RWPE1 (cell line): ENCODE measurements around the gene CALN1.

Source experiments
- CTCF ChIA-PET: fragments of 350-600 bp; sonication (Branson Sonifier 250); formaldehyde crosslinking; extraction: SDS; loops from one replicate; lab custom pipeline; 2021; lab: Yijun Ruan, JAX
- POLR2A ChIA-PET: fragments of 400-600 bp; formaldehyde crosslinking; extraction: SDS; loops from one replicate; lab custom pipeline; 2020; ENCODE audit warnings: antibody characterized with exemption; ENCODE audit not compliant: low non-redundant PET; lab: Yijun Ruan, JAX
- DNase-seq: peaks from one replicate; pipeline ENCODE4 v3.0.0; 2012; ENCODE audit warnings: low spot score
- H3K27ac ChIP-seq: fragments of 450-650 bp; 2 replicates; pipeline ENCODE4 v1.5.1; 2017
- CTCF ChIP-seq: fragments of 450-650 bp; conservative IDR thresholded peaks from 2 replicates; pipeline ENCODE4 v1.5.1; 2017; ENCODE audit warnings: low read depth, mild to moderate bottlenecking

The CALN1 gene

GRCh38 chr7:71784781-71785180 lies 627.4 kb downstream of the CALN1 start:
- no peak for TF ChIP-seq CTCF
- CTCF ChIA-PET = no interaction called here
- POLR2A ChIA-PET = no interaction called here
- H3K27ac ChIP-seq = no peak overlapping the region
- no peak for DNase-seq

- no peak for DNase-seq
- CTCF ChIA-PET = interaction anchor here (0.7 kb wide), 1 partner anchor 13 kb away, joined by 3 read pairs; no protein-coding TSS in a partner anchor
- POLR2A ChIA-PET = no interaction called here
- TF ChIP-seq CTCF = no peak
- H3K27ac ChIP-seq = no peak overlapping the region
Measured at GRCh38 chr7:71784180-71784579, 628.0 kb downstream of the CALN1 start.

- no peak for TF ChIP-seq CTCF
- CTCF ChIA-PET = interaction anchor here (0.7 kb wide), 1 partner anchor 13 kb away, joined by 3 read pairs; no protein-coding TSS in a partner anchor
- POLR2A ChIA-PET = no interaction called here
- H3K27ac ChIP-seq = no peak overlapping the region
- DNase-seq = no peak
Measured at GRCh38 chr7:71783779-71784178, 628.4 kb downstream of the CALN1 start.

- ChIA-PET CTCF (no interaction called here), POLR2A (no interaction called here)
- DNase-seq = no peak
- no peak for TF ChIP-seq CTCF
- H3K27ac ChIP-seq = no peak overlapping the region
Measured at GRCh38 chr7:71782051-71782450, 630.1 kb downstream of the CALN1 start.

GRCh38 chr7:71780282-71780681 lies 631.9 kb downstream of the CALN1 start:
- ChIA-PET POLR2A (interaction anchor here (0.6 kb wide), 1 partner anchor 440 kb away, joined by 3 read pairs; no protein-coding TSS in a partner anchor), CTCF (interaction anchor here (0.6 kb wide), 2 partner anchors 951 to 1164 kb away, joined by 3 read pairs; no protein-coding TSS in a partner anchor)
- no peak for DNase-seq
- H3K27ac ChIP-seq = no peak overlapping the region
- no peak for TF ChIP-seq CTCF

- no peak for TF ChIP-seq CTCF
- H3K27ac ChIP-seq = no peak overlapping the region
- CTCF ChIA-PET = no interaction called here
- no peak for DNase-seq
- POLR2A ChIA-PET = no interaction called here
Measured at GRCh38 chr7:71777278-71777677, 634.9 kb downstream of the CALN1 start.
